ENCODE measurements around the gene TNFSF10. TPM values are rescaled to one million over a fixed set of nuclear protein-coding genes. Genes with fewer than 3 reads are reported as not detected.

Gene TNFSF10
- polyA plus RNA-seq, 1 donor: 124 TPM

- H3K4me3 ChIP-seq (ENCODE audit: low read length): no peak overlapping the region
- no peak for DNase-seq
- peaks cover 17% of the 10 kb centered on the region for H3K4me1 ChIP-seq (ENCODE audit: control insufficient read depth, insufficient read depth, low read length)
- H3K9me3 ChIP-seq (ENCODE audit: control insufficient read depth, low read depth, low read length): no peaks in the 10 kb centered on the region
- no peak overlapping the region for H3K27ac ChIP-seq (ENCODE audit: low read length)
- H3K36me3 ChIP-seq (ENCODE audit: control insufficient read depth, insufficient read depth, low read length): no peaks in the 10 kb centered on the region
- no peaks in the 10 kb centered on the region for H3K27me3 ChIP-seq (ENCODE audit: control insufficient read depth, insufficient read depth, low read length)
- WGBS (ENCODE audit: insufficient coverage, low lambda C conversion rate): 100% methylated on average over 1 of the region's 1 CpG
Measured at GRCh38 chr3:172560586-172560985, 37.4 kb upstream of the TNFSF10 start.

GRCh38 chr3:172560026-172560425, 36.8 kb upstream of the TNFSF10 start:
- no CpG with 5 or more reads among the region's 4 CpGs for WGBS (ENCODE audit: insufficient coverage, low lambda C conversion rate)
- Histone ChIP-seq H3K9me3 (ENCODE audit: control insufficient read depth, low read depth, low read length) (no peaks in the 10 kb centered on the region), H3K36me3 (ENCODE audit: control insufficient read depth, insufficient read depth, low read length) (no peaks in the 10 kb centered on the region), H3K4me3 (ENCODE audit: low read length) (no peak overlapping the region), H3K4me1 (ENCODE audit: control insufficient read depth, insufficient read depth, low read length) (peaks cover 17% of the 10 kb centered on the region), H3K27ac (ENCODE audit: low read length) (no peak overlapping the region), H3K27me3 (ENCODE audit: control insufficient read depth, insufficient read depth, low read length) (no peaks in the 10 kb centered on the region)
- no peak for DNase-seq

- WGBS (ENCODE audit: insufficient coverage, low lambda C conversion rate): no CpG with 5 or more reads among the region's 3 CpGs
- Histone ChIP-seq H3K9me3 (ENCODE audit: control insufficient read depth, low read depth, low read length) (no peaks in the 10 kb centered on the region), H3K4me3 (ENCODE audit: low read length) (no peak overlapping the region), H3K27ac (ENCODE audit: low read length) (no peak overlapping the region), H3K36me3 (ENCODE audit: control insufficient read depth, insufficient read depth, low read length) (no peaks in the 10 kb centered on the region), H3K4me1 (ENCODE audit: control insufficient read depth, insufficient read depth, low read length) (peaks cover 23% of the 10 kb centered on the region), H3K27me3 (ENCODE audit: control insufficient read depth, insufficient read depth, low read length) (no peaks in the 10 kb centered on the region)
- no peak for DNase-seq
Measured at GRCh38 chr3:172559020-172559419, 35.8 kb upstream of the TNFSF10 start.

- no peaks in the 10 kb centered on the region for H3K9me3 ChIP-seq (ENCODE audit: control insufficient read depth, low read depth, low read length)
- H3K27me3 ChIP-seq (ENCODE audit: control insufficient read depth, insufficient read depth, low read length): no peaks in the 10 kb centered on the region
- no peak overlapping the region for H3K27ac ChIP-seq (ENCODE audit: low read length)
- H3K4me1 ChIP-seq (ENCODE audit: control insufficient read depth, insufficient read depth, low read length): peaks cover 22% of the 10 kb centered on the region
- DNase-seq: no peak
- H3K4me3 ChIP-seq (ENCODE audit: low read length): no peak overlapping the region
- WGBS (ENCODE audit: insufficient coverage, low lambda C conversion rate): 80% methylated on average over 1 of the region's 3 CpGs
- H3K36me3 ChIP-seq (ENCODE audit: control insufficient read depth, insufficient read depth, low read length): no peaks in the 10 kb centered on the region
Measured at GRCh38 chr3:172557515-172558220, 34.4 kb upstream of the TNFSF10 start.

GRCh38 chr3:172553526-172554252, 30.5 kb upstream of the TNFSF10 start:
- H3K27ac ChIP-seq (ENCODE audit: low read length): peak overlapping the region; percentile 93
- no peaks in the 10 kb centered on the region for H3K9me3 ChIP-seq (ENCODE audit: control insufficient read depth, low read depth, low read length)
- WGBS (ENCODE audit: insufficient coverage, low lambda C conversion rate): no CpG with 5 or more reads among the region's 6 CpGs
- H3K27me3 ChIP-seq (ENCODE audit: control insufficient read depth, insufficient read depth, low read length): no peaks in the 10 kb centered on the region
- H3K4me1 ChIP-seq (ENCODE audit: control insufficient read depth, insufficient read depth, low read length): peaks cover 42% of the 10 kb centered on the region
- H3K4me3 ChIP-seq (ENCODE audit: low read length): no peak overlapping the region
- no peaks in the 10 kb centered on the region for H3K36me3 ChIP-seq (ENCODE audit: control insufficient read depth, insufficient read depth, low read length)
- peak; percentile 89 to 96 for DNase-seq

- H3K27ac ChIP-seq (ENCODE audit: low read length): peak overlapping the region; percentile 93
- H3K4me1 ChIP-seq (ENCODE audit: control insufficient read depth, insufficient read depth, low read length): peaks cover 46% of the 10 kb centered on the region
Measured at GRCh38 chr3:172552607-172553006, 29.4 kb upstream of the TNFSF10 start.

GRCh38 chr3:172551874-172552273, 28.6 kb upstream of the TNFSF10 start:
- no CpG with 5 or more reads among the region's 1 CpG for WGBS (ENCODE audit: insufficient coverage, low lambda C conversion rate)

More at GRCh38 chr3:172552607-172553006, 29.4 kb upstream of the TNFSF10 start:
- Histone ChIP-seq H3K36me3 (ENCODE audit: control insufficient read depth, insufficient read depth, low read length) (no peaks in the 10 kb centered on the region), H3K27me3 (ENCODE audit: control insufficient read depth, insufficient read depth, low read length) (no peaks in the 10 kb centered on the region), H3K4me3 (ENCODE audit: low read length) (no peak overlapping the region), H3K9me3 (ENCODE audit: control insufficient read depth, low read depth, low read length) (no peaks in the 10 kb centered on the region)
- no peak for DNase-seq

GRCh38 chr3:172550347-172550943, 27.2 kb upstream of the TNFSF10 start:
- no peaks in the 10 kb centered on the region for H3K36me3 ChIP-seq (ENCODE audit: control insufficient read depth, insufficient read depth, low read length)
- WGBS (ENCODE audit: insufficient coverage, low lambda C conversion rate): no CpG with 5 or more reads among the region's 6 CpGs
- no peak for DNase-seq

More at GRCh38 chr3:172551874-172552273, 28.6 kb upstream of the TNFSF10 start:
- Histone ChIP-seq H3K4me1 (ENCODE audit: control insufficient read depth, insufficient read depth, low read length) (peaks cover 41% of the 10 kb centered on the region), H3K36me3 (ENCODE audit: control insufficient read depth, insufficient read depth, low read length) (no peaks in the 10 kb centered on the region), H3K4me3 (ENCODE audit: low read length) (no peak overlapping the region), H3K27me3 (ENCODE audit: control insufficient read depth, insufficient read depth, low read length) (no peaks in the 10 kb centered on the region), H3K27ac (ENCODE audit: low read length) (peak overlapping the region; percentile 93), H3K9me3 (ENCODE audit: control insufficient read depth, low read depth, low read length) (no peaks in the 10 kb centered on the region)
- no peak for DNase-seq

GRCh38 chr3:172549144-172549543, 25.9 kb upstream of the TNFSF10 start:
- no peak overlapping the region for H3K4me3 ChIP-seq (ENCODE audit: low read length)
- DNase-seq: peak; percentile 35 to 70
- no peaks in the 10 kb centered on the region for H3K36me3 ChIP-seq (ENCODE audit: control insufficient read depth, insufficient read depth, low read length)
- 0% methylated on average over 2 of the region's 2 CpGs for WGBS (ENCODE audit: insufficient coverage, low lambda C conversion rate)
- H3K27me3 ChIP-seq (ENCODE audit: control insufficient read depth, insufficient read depth, low read length): no peaks in the 10 kb centered on the region
- H3K9me3 ChIP-seq (ENCODE audit: control insufficient read depth, low read depth, low read length): no peaks in the 10 kb centered on the region
- H3K4me1 ChIP-seq (ENCODE audit: control insufficient read depth, insufficient read depth, low read length): peaks cover 43% of the 10 kb centered on the region
- peak overlapping the region; percentile 77 for H3K27ac ChIP-seq (ENCODE audit: low read length)

More at GRCh38 chr3:172550347-172550943, 27.2 kb upstream of the TNFSF10 start:
- Histone ChIP-seq H3K4me3 (ENCODE audit: low read length) (no peak overlapping the region), H3K9me3 (ENCODE audit: control insufficient read depth, low read depth, low read length) (no peaks in the 10 kb centered on the region), H3K4me1 (ENCODE audit: control insufficient read depth, insufficient read depth, low read length) (peaks cover 44% of the 10 kb centered on the region), H3K27ac (ENCODE audit: low read length) (no peak overlapping the region), H3K27me3 (ENCODE audit: control insufficient read depth, insufficient read depth, low read length) (no peaks in the 10 kb centered on the region)

GRCh38 chr3:172546628-172547214, 23.5 kb upstream of the TNFSF10 start:
- Histone ChIP-seq H3K9me3 (ENCODE audit: control insufficient read depth, low read depth, low read length) (no peaks in the 10 kb centered on the region), H3K27ac (ENCODE audit: low read length) (no peak overlapping the region), H3K4me1 (ENCODE audit: control insufficient read depth, insufficient read depth, low read length) (peaks cover 23% of the 10 kb centered on the region), H3K36me3 (ENCODE audit: control insufficient read depth, insufficient read depth, low read length) (no peaks in the 10 kb centered on the region), H3K27me3 (ENCODE audit: control insufficient read depth, insufficient read depth, low read length) (no peaks in the 10 kb centered on the region), H3K4me3 (ENCODE audit: low read length) (no peak overlapping the region)
- DNase-seq: no peak

Measured in large intestine (tissue), 3 donors.